HG02610 (cell line): ENCODE results near the gene SLC25A47.
"Not testable (repeated sequence)": the region's sequence is repeated elsewhere in the genome, so short reads cannot be mapped to it uniquely, and the experiment has no call there.

ENCODE experiments used
- ATAC-seq: cut with Tn5 transposase; IDR thresholded peaks from one replicate; pipeline ENCODE4 v1.9.1; 2021; ENCODE audit warnings: mild to moderate bottlenecking, moderate library complexity; ENCODE audit not compliant: unreplicated experiment

The SLC25A47 gene

DNA sequence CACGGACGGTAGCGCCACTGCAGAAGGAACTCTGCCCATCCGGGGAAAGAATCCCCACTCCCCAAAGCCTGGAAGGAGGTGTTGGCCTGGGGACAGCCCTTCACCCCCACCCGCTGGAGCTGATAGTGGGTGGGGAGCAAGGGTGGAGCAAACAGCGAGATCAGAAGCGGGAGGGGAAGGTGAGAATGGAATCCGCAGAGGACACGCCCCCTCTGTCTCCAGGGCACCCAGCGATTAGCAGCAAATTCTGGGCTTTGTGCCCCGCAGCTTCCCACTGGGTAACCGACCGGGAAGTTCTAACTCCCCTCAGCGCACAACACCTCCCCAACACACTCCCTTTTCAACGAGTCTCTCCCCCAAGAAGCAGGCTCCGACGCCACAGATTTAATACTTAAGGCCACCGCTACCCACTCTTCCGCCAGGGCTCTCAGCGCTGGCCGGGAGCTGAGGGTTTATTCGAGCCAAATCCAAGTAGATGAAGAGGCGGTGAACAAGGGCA is 18.3 kb upstream of the SLC25A47 start:
- ATAC-seq: no peak

DNA sequence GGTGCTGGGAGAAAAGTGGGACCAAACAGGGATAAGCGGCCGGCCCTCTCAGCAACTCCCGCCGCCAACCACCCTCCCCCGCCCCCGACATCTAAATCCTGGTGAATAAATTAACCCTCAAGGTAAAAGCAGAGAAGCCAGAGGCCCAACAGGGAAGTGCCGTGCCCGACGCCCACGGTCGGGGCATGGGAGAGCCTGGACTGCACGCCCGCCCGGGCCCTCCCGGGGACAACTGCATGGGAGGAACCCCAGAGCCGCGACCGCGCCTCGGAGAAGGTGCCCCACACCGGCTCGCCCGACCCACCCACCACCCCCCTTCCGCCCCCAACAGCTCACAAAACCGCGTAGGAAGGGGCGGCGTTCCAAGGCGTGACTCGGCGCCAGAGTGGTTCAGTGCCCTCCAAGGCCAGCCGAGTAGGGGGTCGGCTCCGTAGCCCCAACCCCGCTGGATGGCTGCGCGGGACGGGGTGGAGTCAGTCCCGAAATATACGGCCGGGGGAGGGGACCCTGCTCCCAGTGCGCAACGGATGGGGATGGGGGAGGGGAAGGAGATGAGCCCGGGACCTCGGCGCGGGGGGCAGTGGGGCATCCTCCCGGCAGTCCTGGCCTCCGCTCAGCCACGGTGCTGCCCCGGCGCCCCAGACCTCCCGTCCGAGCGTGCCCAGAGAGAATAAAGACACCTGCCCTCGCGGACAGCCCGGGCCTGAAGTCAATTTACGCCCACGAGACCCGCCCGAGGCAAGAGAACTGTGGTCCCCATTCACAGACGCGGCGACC is 17.6 kb upstream of the SLC25A47 start:
- ATAC-seq: no peak

DNA sequence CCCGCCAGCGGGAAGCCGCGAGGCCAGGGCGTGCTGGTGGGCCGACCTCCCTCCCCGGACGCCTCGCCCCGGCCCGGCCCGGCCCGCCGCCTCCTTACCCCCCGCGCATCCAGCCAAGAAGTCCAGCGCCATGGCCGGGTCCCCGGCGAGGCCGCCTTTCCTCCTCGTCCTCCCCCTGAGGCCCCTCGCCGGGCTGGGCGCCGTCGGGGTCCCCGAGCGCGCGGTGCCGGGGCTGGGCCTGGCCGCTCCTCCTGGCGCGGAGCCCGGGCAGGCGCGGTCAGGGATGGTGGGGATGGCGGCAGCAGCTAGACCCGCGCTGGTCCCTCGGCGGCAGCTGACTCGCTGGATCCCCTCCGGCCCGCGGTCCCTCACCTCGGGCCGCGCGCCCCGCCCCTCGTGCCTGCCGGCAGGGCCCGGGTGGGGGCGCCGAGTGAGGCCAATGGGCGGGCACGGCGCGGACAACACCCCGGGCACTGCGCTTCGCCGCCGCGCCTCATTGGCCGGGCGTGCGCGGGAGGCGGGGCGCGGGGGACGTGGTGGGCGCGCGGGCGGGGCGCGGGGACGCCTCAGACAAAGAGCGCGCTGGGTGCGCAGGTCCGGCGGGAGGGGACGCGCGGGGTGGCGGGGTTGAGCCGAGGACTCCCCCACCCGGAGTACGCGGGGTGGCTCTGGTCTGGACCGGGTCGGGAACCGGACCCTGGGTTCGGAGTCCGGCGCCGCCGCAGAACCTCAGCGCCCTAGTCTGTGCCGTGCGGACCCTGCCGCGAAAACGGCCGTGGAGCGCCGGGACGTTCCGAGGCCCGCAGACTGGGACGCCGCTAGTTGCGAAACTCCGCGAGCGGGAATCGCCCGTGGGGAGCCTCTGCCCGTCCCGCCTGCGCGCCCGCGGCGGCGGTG is 16.8 kb upstream of the SLC25A47 start, which contains the start of gene SLC25A29:
Gene SLC25A29 (minus strand): TSS at position 344 of the 897 bp plus-strand sequence. CDS start 212 bp downstream, at position 132.
- peak; percentile 84 for ATAC-seq

DNA sequence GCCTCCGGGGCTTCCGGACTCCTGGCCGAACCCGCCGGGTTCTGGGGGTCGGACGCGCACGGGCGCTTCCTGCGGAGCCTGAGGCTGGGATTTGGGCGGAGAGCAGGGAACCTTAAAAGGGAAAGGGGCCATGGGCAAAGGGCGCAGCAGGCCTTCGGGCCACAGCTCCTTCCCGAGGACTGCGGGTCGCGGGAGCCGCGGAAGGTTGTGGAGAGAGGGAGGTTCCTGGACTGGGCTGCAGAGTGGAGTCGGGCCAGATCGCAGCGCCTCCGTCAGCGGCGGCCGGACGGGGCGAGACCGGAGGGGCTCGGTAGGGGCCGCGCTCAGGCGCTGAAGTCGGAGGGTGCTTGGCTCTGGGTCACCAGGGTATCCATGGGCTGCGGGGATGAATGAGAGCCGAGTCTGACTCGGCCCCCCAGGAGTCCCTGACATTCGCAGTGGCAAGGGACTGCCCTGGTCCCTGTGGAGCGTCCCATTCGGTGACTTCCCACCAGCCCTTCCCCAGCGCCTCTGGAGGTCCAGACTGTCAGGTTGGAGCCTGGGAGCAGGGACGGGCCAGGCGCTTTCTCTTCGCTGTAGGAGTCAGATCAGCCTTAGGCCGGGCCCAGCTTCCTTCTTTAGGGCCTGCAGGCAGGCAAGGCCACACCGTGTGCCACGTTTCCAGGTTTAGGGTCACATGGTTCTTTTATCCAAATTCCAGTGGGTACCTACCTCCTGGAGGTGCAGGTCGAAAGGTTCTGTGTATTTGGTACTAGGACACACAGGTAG is 16.0 kb upstream of the SLC25A47 start:
- no peak for ATAC-seq

DNA sequence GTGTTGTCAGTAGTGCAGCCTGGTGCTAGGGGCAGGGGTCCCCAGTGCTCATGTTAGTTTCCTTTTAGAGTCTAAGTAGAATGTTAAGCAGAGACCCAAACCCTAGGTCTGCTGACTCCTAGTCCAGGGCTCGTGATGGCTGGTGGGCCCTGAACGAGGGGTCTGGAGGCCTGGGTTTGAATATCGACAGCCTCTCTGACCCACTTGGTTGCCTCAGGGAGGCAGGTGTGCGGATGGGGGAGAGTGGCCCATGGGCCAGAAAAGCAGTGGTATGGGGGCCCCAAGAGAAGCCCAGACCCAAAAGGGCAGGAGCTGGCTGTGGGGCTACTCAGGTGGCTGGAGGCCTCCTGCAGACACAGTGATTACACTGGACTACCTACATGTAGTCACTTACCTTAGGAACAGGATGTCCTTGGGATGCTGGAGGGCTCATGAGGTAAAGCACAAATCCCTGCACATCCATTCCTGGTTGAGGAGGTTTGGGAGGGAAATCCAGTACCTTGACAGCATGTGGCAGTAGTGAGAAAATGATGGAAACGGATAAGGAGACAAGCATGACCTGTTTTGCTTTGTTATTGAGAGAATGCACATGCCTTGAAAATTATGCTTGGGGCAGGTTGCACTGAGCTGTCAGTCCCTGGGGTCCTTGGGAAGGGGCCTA is 15.2 kb upstream of the SLC25A47 start:
- no peak for ATAC-seq

DNA sequence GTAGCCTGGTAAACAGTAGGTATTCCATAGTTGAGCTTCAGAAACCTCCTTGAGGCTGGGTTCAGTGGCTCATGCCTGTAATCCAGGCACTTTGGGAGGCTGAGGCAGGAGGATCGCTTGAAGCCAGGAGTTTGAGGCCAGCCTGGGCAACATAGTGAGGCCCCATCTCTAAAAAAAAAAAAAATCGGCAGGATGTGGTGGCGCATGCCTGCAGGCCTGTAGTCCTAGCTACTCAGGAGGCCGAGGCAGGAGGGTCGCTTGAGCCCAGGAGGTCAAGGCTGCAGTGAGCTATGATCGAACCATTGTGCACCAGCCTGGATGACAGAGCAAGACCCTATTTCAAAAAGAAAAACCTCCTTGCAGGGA is 14.7 kb upstream of the SLC25A47 start:
- not testable (repeated sequence) for ATAC-seq

DNA sequence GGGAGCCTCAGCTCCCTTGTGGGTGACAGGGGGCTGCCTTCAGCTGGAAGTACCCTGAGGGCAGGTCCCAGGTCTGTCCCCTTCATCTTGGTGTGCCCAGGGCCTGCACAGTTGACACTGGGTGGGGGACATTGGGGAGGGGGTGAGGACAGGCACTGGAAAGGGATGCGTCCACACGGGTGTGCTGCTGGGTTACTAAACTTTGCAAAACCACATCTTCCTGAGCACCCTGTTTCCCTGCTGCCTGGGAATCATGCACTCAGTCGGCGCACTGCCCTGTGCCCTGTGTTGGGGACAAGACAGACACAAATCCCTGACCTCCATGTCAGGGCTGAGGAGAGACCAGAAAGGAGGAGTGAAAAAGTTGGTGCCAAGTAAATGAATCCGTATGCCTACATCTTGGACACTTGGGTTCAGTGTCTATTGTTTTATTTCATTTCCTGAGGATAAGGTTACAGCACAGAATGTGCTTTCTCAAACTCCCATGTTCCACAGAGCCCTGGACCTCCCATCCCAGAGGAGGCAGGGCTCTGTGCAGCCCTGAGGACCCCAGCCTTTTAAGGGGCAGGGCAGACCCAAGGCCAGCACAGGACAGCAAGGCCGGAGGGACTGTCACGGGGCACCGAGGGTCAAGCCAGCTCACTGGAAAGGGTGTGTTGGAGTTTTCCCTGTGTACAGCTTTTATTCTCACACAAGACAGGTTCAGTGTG is 14.0 kb upstream of the SLC25A47 start:
- ATAC-seq: no peak

DNA sequence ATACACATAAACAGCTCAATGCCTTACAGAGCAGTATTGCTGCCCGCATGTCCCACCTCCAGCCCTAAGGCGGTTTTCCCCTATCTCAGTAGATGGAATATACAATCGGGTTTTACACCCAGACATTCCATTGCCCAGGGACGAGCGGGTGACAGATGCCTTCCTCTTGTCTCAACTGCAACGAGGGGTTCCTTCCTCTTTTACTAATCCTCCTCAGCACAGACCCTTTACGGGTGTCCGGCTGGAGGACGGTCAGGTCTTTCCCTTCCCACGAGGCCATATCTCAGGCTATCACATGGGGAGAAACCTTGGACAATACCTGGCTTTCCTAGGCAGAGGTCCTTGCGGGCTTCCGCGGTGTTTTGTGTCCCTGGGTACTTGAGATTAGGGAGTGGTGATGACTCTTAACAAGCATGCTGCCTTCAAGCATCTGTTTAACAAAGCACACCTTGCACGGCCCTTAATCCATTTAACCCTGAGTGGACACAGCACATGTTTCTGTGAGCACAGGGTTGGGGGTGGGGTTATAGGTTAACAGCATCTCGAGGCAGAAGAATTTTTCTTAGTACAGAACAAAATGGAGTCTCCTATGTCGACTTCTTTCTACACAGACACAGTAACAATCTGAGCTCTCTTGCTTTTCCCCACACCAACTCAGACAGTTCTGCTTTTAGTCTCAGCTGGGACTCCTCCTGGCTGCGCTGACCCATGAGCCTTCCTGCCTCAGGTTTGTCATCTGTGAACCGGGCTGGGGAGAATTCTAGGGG is 10.8 kb upstream of the SLC25A47 start:
- ATAC-seq: not testable (repeated sequence)

DNA sequence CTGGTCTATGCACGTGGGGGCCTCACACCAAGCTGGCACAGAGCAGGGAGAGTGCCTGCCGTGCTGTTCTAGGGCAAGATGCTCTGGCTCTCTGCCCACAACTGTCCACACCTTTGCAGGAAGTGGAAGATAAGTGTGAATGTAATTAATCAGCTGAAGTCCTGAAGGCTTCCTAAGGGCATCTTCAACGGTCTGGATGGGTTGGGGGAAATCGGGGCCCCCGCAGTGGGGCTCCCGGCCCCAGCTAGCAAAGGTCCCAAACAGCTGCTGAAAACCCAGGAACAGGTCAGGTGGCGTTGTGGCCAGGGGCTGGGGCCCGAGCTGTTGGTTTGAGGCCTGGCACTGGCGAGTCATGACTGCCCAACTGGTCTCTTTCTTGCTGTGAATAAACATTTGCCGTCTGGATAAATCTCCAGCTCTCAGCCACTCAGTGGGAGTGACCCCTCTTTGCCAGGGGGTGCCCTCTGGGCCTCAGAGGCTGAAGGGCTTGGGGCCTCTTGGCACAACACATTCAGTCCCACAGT is 10.2 kb upstream of the SLC25A47 start:
- ATAC-seq: no peak

DNA sequence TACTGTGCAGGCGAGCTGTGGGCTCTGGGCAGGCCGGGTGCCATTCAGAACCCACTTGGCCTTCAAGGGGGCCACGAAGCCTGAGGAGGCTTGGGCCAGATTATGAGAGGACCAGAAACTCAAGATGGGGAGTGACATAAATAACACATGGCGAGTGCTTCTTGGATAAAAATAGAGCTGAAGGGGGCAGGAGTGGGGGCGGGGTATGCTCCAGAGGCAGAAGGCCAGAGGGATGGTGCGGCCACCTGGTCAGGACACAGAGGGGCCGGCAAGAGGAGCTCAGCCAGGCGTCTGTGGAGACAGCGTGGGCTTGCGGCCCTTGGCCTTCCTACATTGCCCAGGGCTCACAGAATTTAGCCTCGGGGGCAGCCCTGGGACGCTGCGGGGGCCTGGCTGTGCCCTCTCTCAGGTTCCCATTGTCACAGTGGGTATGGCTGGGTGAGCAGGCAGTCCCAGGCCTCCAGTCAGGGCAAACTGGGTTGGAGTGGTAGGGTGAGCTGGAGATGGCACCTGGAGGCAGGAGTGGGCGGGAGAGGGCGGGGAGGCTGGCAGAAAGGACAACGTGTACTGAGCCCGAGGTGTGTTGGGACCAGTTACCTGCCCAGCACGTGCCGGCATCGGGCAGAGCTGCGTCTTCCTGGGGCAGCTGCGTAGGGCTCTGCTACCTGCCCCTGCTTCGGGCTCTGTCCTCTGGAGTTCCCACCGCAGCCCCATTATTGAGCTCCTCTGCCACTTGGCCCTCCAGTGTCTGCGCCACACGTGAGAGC is 9.5 kb upstream of the SLC25A47 start:
- no peak for ATAC-seq

DNA sequence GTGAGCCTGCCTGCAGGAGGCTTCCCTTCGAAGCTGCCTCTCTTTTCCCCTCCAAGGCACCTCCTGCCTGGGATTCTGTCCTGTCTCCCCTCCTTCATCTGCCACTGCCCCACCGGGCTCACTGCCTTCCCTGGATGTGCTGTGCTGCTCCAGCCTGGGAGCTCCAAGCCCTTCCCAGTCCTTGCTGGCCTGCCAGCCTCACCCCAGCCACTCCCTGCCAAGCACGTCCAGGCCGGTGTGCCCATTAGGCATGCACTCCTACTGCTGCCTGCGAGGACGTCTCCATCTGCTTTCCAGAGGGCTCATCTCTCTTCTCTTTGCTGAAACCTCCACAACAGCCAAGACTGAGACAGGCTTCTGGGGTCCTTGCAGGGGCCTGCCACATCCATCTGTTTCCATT is 8.4 kb upstream of the SLC25A47 start:
- no peak for ATAC-seq

DNA sequence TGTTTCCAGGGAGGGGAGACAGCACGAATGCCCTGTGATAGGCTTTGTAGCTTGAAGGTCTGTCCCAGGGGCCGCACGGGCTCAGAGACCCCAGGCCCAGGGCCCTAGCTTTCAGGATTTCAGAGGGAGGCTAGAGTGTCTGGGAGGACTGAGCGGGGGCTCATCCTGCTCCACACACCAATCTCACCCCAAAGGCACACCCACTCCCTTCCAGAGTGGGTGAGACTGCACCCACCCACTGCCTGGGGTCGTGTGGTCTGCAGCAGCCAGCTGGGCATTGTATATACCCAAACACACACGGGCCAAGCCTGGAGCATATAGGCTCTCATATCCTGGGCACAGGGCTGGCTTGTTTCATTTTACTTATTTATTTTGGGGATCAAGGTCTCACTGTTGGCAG is 5.8 kb upstream of the SLC25A47 start:
- no peak for ATAC-seq

DNA sequence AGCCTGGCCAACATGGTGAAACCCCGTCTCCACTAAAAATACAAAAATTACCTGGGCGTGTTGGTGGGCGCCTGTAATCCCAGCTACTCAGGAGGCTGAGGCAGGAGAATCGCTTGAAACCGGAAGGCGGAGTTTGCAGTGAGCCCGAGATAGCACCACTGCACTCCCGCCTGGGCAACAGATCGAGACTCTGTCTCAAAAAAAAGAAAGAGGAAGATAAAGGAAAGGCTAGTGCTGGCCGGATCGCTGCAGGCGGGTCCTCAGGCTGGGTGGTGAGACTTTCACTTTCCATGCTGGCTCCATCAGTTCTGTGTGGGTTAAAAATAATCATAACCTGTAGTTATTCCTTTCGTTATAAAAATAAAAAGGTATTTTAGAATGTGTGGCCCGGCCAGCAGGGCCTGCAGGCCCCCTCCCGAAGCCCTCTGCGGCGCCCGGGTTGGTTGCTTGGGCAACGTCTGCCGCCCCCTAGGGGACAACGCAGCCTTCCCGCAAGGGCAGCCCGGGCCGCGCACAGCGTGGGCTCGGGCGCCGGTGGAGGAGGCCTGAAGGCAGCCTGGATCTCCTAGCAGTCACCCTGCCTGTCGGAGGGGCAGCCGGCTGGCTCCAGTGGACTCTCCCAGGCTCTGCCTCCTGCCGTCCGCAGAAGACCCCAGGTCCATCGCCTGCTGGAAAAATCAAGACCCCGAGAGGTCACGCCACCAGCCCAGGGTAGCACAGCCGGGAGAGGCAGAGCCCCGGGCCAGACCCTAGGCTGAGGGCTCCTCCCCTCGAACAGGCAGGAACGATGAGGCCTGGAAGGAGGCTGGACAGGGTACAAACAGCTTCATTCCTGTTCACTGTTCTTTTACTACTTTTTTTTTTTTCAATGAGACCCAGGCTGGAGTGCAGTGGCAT is 5.0 kb upstream of the SLC25A47 start:
- ATAC-seq: peak; percentile 86

DNA sequence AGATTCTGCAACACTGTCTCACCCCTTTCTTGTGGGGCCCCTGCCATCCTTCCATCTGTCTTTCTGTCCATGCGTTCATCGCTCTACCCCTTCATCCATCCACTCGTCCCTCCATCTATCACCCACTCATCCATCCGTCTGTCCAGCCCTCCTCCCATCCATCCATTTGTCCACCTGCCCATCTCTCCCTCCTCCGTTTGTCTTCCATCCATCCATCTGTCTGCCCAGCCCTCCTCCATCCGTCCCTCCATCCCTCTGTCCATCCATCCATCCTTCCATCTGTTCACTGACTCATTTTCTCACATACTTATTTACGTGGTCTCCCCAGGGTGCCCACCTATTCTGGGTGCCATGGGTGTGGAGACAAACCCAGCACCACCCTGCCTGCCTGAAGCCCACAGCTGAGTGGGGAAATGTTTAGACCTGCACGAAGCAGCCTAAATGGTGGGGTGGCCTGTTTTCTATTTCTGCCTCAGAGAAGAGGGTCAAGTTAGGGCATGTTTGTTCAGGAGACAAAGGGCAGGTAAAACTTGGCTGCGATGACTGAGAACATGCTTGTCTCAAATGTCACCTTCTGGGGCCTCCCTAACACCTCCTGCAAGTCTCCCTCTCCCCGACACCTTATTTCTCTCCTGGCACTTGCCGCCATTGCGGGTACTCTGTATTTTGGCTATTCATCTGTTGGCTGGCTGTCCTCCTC is 2.8 kb upstream of the SLC25A47 start:
- no peak for ATAC-seq

DNA sequence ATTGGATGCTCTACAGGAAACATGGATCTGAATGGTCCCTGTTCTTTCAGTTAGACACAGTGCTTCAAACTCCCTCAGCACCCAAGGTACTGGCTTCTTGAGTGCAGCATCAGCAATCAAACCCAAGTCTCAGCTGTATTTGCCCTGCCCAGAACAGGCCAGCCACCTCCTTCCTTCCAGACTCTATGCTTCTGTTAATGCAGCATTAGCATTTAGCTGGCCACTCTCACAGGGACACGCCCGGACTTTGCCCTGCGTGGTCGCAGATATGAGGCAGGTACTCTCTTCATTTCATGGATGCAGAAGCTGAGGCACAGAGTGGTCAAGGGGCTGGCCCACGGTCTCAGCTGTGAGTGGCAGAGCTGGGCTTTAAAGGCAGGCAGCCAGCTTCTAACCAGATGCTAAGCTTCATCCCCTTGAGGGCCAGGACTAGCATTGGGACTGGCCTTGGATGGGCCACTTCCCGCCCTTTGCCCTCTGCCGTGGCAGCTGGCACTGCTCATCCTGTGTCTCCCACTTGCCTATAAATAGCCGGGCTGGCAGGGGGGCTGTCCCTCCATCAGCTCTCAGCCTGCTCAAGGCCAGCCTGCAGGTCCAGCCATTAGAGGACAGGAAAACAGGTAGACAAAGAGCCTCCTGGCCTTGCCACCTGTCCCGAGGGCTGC is 1.5 kb upstream of the SLC25A47 start:
- no peak for ATAC-seq
